GM12878 (cell line): ENCODE measurements around the gene SMAD4. TPM values are rescaled to one million over a fixed set of nuclear protein-coding genes. Genes with fewer than 3 reads are reported as not detected.

Experiments used
- FOXM1 ChIP-seq: IDR thresholded peaks from 2 replicates; pipeline ENCODE4 v1.6.1; 2012; ENCODE audit warnings: low read depth, mild to moderate bottlenecking, inconsistent platforms, low read length, moderate library complexity
- KDM1A ChIP-seq: fragments of 200-600 bp; sonication (generic); IDR thresholded peaks from 2 replicates; pipeline ENCODE4 v1.6.1; 2016; ENCODE audit warnings: borderline replicate concordance
- polyA plus RNA-seq, 11 experiments: library from polyadenylated mRNA; depleted of rRNA in 4 of 11; unstranded in 6 of 11; stranded (reverse) in 5 of 11; fragments of >200 nt; fragmentation: Nextera tagmentation in 4 of 11; fragmentation: Illumina TruSeq in 1 of 11; extraction: Ambion mirVana in 4 of 11; extraction: Trizol in 1 of 11; gene quantifications; 1 replicate in 1 of 11; 2 replicates in 10 of 11; pipeline versions ENCODE4 v1.2.1 to v1.2.3, GENCODE V29; 2011 to 2016; ENCODE audit warnings: inconsistent platforms in 2 of 11, missing spikeins in 2 of 11, low read depth in 1 of 11
- total RNA-seq, 4 experiments: library from RNA; depleted of rRNA in 3 of 4; stranded (reverse); fragments of >200 nt in 3 of 4; fragmentation: Illumina TruSeq in 1 of 4; extraction: Trizol in 1 of 4; gene quantifications; 2 replicates each; pipeline versions ENCODE4 v1.2.1 to v1.2.3, GENCODE V29; 2013 to 2021

Gene SMAD4
- total and polyA plus RNA-seq, 10 of the 15 experiments (the other 5 are each of a cell fraction or from before 2014, with no cell fraction given), result 9.6 to 99.9 (median 37.5) TPM

- TF ChIP-seq KDM1A (no peak), FOXM1 (no peak)
These were observed 103.7 kb downstream of the SMAD4 start (continued) for GRCh38 chr18:51133580-51134160.

Other genes with a start within 250 kb of the SMAD4 start
- gene MRO, start 210.2 kb upstream of the SMAD4 start, total RNA-seq (2014; rRNA removed), result not detected in 2 replicates
- gene MRO, start 210.2 kb upstream of the SMAD4 start, total RNA-seq (2014; rRNA removed; fragmentation: Illumina TruSeq; extraction: Trizol), result not detected in 2 replicates
- not detected in 2 replicates for gene MRO, start 210.2 kb upstream of the SMAD4 start, total RNA-seq (2021)
- gene MRO, start 210.2 kb upstream of the SMAD4 start, polyA plus RNA-seq (2011; rRNA removed), result 0.18 and 0.23 TPM in 2 replicates
- gene MRO, start 210.2 kb upstream of the SMAD4 start, polyA plus RNA-seq (2014; fragmentation: Illumina TruSeq; extraction: Trizol), result not detected in 2 replicates
- gene MRO, start 210.2 kb upstream of the SMAD4 start, polyA plus RNA-seq (2014; fragmentation: Nextera tagmentation; extraction: Ambion mirVana), result under 1 TPM in 1 of 2 experiments, not detected in 1; 0.11 TPM
- gene MRO, start 210.2 kb upstream of the SMAD4 start, polyA plus RNA-seq (2014; rRNA removed), result not detected in 2 replicates
- gene MRO, start 210.2 kb upstream of the SMAD4 start, polyA plus RNA-seq (2016; fragmentation: Nextera tagmentation; extraction: Ambion mirVana), result not detected
- 137 and 161 TPM in 2 replicates for gene ME2, start 151.1 kb upstream of the SMAD4 start, total RNA-seq (2014; rRNA removed)
- 117 and 119 TPM in 2 replicates for gene ME2, start 151.1 kb upstream of the SMAD4 start, total RNA-seq (2014; rRNA removed; fragmentation: Illumina TruSeq; extraction: Trizol)
- 88.5 and 92.2 TPM in 2 replicates for gene ME2, start 151.1 kb upstream of the SMAD4 start, total RNA-seq (2021)
- gene ME2, start 151.1 kb upstream of the SMAD4 start, polyA plus RNA-seq (2011; rRNA removed), result 136 and 173 TPM in 2 replicates
- gene ME2, start 151.1 kb upstream of the SMAD4 start, polyA plus RNA-seq (2014; fragmentation: Illumina TruSeq; extraction: Trizol), result 155 and 195 TPM in 2 replicates
- 10 to 100 TPM; 41.3 to 46.9 TPM for gene ME2, start 151.1 kb upstream of the SMAD4 start, polyA plus RNA-seq (2014; fragmentation: Nextera tagmentation; extraction: Ambion mirVana)
- gene ME2, start 151.1 kb upstream of the SMAD4 start, polyA plus RNA-seq (2014; rRNA removed), result 122 and 130 TPM in 2 replicates
- 100 to 1,000 TPM; 151 to 155 TPM for gene ME2, start 151.1 kb upstream of the SMAD4 start, polyA plus RNA-seq (2016; fragmentation: Nextera tagmentation; extraction: Ambion mirVana)
- gene ELAC1, start 62.2 kb upstream of the SMAD4 start, total RNA-seq (2014; rRNA removed), result 7.6 and 9.4 TPM in 2 replicates
- 8.8 and 10.2 TPM in 2 replicates for gene ELAC1, start 62.2 kb upstream of the SMAD4 start, total RNA-seq (2014; rRNA removed; fragmentation: Illumina TruSeq; extraction: Trizol)
- gene ELAC1, start 62.2 kb upstream of the SMAD4 start, total RNA-seq (2021), result 9.3 and 9.4 TPM in 2 replicates
- 6.1 and 6.3 TPM in 2 replicates for gene ELAC1, start 62.2 kb upstream of the SMAD4 start, polyA plus RNA-seq (2011; rRNA removed)
- 10.7 and 15.0 TPM in 2 replicates for gene ELAC1, start 62.2 kb upstream of the SMAD4 start, polyA plus RNA-seq (2014; fragmentation: Illumina TruSeq; extraction: Trizol)
- 1 to 10 TPM; 4.9 to 8.0 TPM for gene ELAC1, start 62.2 kb upstream of the SMAD4 start, polyA plus RNA-seq (2014; fragmentation: Nextera tagmentation; extraction: Ambion mirVana)
- gene ELAC1, start 62.2 kb upstream of the SMAD4 start, polyA plus RNA-seq (2014; rRNA removed), result 9.6 and 12.0 TPM in 2 replicates
- 10 to 100 TPM; 21.9 to 23.0 TPM for gene ELAC1, start 62.2 kb upstream of the SMAD4 start, polyA plus RNA-seq (2016; fragmentation: Nextera tagmentation; extraction: Ambion mirVana)
- gene MEX3C, start 167.5 kb downstream of the SMAD4 start, total RNA-seq (2014; rRNA removed), result 25.6 and 33.2 TPM in 2 replicates
- gene MEX3C, start 167.5 kb downstream of the SMAD4 start, total RNA-seq (2014; rRNA removed; fragmentation: Illumina TruSeq; extraction: Trizol), result 28.7 and 29.6 TPM in 2 replicates
- gene MEX3C, start 167.5 kb downstream of the SMAD4 start, total RNA-seq (2021), result 27.5 and 28.3 TPM in 2 replicates
- gene MEX3C, start 167.5 kb downstream of the SMAD4 start, polyA plus RNA-seq (2011; rRNA removed), result 48.8 and 51.8 TPM in 2 replicates
- gene MEX3C, start 167.5 kb downstream of the SMAD4 start, polyA plus RNA-seq (2014; fragmentation: Illumina TruSeq; extraction: Trizol), result 31.8 and 41.5 TPM in 2 replicates
- gene MEX3C, start 167.5 kb downstream of the SMAD4 start, polyA plus RNA-seq (2014; fragmentation: Nextera tagmentation; extraction: Ambion mirVana), result 1 to 10 TPM; 7.9 to 9.9 TPM
- 14.4 and 16.9 TPM in 2 replicates for gene MEX3C, start 167.5 kb downstream of the SMAD4 start, polyA plus RNA-seq (2014; rRNA removed)
- gene MEX3C, start 167.5 kb downstream of the SMAD4 start, polyA plus RNA-seq (2016; fragmentation: Nextera tagmentation; extraction: Ambion mirVana), result 1 to 10 TPM; 6.7 to 7.1 TPM